ENCODE data around the gene POC1B. TPM values are rescaled to one million over a fixed set of nuclear protein-coding genes. Genes with fewer than 3 reads are reported as not detected.
A peak's percentile ranks its signal among the peaks of the same experiment; 100 is the strongest.

POC1B gene
- total RNA-seq, 1 donor from 2014 or later = 47.4 TPM

GRCh38 chr12:89497005-89497404 is 28.8 kb downstream of the POC1B start:
- DNase-seq (ENCODE audit: low spot score) = no peak

DNA sequence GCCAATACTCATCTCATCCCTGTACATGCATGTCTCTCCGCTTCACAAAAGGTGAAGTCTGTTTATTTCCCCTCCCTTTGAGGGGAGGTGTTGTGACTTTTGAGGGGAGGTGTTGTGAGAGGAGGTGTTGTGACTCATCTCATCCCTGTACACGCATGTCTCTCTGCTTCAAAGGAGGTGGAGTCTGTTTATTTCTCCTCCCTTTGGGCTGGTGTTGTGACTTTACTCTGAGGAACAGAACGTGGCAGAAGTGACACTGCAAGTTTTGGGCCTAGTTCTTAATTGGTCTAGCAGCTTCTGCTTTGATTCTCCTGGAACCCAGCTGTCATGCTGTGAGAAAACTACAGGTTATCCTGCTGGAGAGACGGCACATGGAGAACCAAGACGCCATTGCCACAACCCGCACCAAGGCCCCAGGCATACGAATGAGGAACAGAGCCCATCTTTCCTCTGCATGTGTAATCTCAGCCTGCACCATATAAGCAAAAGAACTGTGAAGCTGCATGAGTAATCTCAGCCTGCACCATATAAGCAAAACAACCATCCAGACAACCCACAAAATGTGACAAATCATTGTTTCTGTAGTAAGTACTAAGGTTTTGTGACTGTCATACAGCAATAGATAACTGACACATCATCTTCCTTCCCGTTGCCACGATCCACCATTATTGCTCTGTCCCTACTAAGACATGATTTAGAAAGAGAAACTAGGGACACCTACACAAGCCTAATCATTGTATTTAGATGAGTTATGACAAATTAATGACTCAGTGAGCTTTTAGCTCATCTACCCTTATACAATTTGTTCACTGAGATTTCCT is 31.2 kb downstream of the POC1B start:
- DNase-seq (ENCODE audit: low spot score) = no peak

DNA sequence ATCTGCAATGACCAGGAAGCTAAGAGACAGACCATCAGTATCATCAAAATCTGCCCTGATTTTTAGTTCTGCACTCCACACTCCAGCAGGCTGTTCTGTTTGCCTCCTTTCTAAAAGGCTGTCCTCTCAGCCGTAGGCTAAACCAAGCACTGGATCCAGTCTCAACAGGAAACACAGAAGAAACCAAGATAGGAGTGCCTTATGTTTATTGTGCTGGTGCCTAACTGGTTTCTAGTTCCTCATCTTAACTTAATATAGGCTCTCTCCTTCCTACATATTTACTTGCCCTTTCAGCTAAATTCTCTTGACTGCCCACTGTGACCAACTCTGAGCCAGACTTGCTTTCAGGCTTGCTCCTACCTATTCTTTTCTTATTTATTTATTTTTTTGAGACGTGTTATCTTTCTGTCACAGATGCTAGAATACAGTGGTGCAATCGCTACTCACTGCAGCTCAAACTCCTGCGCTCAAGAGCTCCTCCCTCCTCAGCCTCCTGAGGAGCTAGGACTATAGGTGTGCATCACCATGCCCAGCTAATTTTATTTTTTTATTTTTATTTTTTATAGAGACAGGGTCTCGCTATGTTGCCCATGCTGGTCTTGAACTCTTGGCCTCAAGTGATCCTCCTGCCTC is 32.1 kb downstream of the POC1B start:
- DNase-seq (ENCODE audit: low spot score) = peak; percentile 5

- no peak for DNase-seq (ENCODE audit: low spot score)
These were observed 33.0 kb downstream of the POC1B start for GRCh38 chr12:89492883-89493282.

GRCh38 chr12:89490922-89491321 is 34.9 kb downstream of the POC1B start:
- no peak for DNase-seq (ENCODE audit: low spot score)

GRCh38 chr12:89486264-89486663 is 39.6 kb downstream of the POC1B start:
- DNase-seq (ENCODE audit: low spot score) = no peak

DNA sequence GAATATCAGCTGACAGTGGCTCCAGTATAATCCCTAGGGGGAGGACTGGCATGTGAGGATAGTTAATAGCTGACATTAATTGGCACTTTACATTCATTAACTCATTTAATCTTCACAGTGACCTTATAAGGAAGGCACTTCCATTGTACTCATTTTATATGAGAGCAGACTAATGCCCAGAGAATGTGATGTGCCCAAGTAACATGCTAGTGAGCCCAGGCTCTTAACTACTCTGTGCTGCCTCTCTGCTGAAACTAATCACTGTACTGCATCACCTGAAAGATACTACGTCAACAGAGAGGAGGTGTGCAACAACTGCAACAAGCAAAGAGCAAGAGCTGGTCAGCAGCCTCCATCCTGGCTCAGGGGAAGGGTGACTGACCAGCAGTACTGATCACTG is 41.4 kb downstream of the POC1B start:
- no peak for DNase-seq (ENCODE audit: low spot score)

DNA sequence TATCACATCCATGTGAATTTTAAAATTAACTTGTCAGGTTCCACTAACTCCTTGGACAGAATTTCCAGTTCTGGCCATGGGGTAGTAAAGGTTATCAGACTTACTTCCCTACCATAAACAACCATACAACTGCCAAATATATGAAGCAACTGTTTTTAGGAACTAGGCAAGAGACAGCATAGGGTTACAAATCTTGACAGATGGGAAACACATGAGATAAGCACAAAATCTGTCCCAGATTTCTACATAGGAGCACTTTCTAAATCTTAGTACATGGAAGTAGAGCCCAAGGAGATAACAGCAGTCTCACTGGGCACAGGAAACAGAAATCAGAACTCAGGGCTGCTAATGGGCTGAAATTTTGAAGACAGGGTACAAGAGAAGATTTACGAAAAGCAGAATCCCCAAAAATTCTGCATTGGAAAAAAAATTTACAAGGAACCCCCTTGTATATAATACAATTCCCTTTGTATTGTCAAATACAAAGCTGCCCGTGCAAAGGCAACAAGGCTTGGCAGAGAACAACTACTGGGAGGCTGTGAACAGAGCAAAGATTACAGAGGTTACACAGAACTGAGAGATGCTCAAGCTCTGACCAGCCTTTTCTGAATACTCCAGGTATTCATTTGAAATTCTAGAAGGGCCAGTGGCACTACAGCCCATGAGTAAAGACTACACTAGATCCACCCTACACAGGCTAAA is 44.5 kb downstream of the POC1B start:
- DNase-seq (ENCODE audit: low spot score) = no peak

DNA sequence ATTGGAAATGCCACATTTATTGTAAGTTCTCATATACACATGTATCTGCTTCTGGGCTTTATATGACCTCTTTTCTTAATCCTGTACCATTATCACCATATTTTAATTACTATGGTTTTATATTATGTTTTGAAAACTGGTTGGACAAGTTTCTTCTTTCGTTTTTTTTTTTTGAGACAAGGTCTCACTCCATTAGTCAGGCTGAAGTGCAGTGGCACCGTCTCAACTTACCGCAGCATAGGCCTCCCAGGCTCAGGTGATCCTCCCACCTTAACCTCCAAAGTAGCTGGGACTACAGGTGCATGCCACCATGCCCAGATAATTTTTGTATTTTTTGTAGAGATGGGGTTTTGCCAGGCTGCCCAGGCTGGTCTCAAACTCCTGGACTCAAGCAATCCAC is 45.9 kb downstream of the POC1B start:
- no peak for DNase-seq (ENCODE audit: low spot score)

GRCh38 chr12:89477633-89478279 is 48.1 kb downstream of the POC1B start:
- DNase-seq (ENCODE audit: low spot score) = no peak

- no peak for DNase-seq (ENCODE audit: low spot score)
These were observed 48.8 kb downstream of the POC1B start for GRCh38 chr12:89476904-89477595.

- no peak for DNase-seq (ENCODE audit: low spot score)
These were observed 49.6 kb downstream of the POC1B start for GRCh38 chr12:89476232-89476631.

- no peak for DNase-seq (ENCODE audit: low spot score)
These were observed 50.5 kb downstream of the POC1B start for GRCh38 chr12:89475203-89475990.

DNA sequence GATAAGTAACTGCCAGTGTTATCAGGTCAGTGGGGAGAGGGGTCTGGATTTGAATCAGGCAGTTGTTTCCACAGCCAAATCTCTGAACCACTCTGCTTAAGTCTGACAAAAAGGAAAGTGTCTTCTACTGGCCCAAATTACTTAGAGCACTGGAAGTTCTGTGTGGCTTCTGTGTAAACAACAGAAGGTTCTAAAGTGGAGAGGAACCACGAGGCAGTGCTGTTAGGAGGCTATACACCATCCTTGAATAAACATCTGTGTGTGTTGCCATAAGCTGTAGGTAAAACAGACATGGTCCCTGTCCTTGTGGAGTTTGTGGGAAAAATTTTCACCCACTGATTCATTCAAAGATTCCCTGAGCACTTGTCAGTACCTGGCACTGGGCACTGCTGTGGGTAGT is 51.2 kb downstream of the POC1B start:
- no peak for DNase-seq (ENCODE audit: low spot score)

- DNase-seq (ENCODE audit: low spot score) = no peak
These were observed 53.3 kb downstream of the POC1B start for GRCh38 chr12:89472508-89472907.

DNA sequence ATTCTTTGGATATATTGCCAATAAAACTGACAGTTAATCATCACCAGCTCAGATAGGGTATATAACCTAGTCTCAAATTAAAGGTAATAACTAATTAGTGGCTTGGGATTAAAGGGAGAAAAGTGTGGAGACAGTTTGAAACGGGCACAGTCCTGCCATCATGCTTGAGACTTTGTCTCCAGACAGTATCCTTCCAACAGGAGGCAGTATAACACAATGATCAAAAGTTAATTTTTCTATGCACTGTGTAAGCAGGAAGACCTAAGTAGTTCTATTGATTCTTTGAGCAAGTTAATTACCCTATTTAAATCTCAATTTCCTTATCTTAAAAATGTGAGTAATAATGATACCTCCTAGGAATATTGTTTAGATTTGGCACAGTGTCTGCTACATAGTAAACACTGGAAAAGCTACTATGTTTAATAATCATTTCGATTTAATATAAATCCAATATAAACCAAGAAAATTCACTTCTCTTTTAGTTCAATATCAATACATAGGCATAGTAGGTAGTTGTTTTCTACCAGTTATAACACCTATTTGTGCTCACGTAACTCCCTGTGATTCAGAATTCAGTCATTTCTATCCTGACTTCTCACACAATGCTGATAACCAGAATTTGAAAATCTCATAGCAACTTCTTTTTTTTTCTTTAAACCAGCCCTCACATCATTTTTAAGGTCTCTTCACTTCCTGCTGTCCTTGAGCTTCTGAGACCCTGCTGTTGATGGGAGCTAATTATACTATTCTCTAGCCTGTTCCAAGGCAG is 54.9 kb downstream of the POC1B start:
- DNase-seq (ENCODE audit: low spot score) = peak; percentile 26

GRCh38 chr12:89469361-89469760 is 56.5 kb downstream of the POC1B start:
- no peak for DNase-seq (ENCODE audit: low spot score)

DNA sequence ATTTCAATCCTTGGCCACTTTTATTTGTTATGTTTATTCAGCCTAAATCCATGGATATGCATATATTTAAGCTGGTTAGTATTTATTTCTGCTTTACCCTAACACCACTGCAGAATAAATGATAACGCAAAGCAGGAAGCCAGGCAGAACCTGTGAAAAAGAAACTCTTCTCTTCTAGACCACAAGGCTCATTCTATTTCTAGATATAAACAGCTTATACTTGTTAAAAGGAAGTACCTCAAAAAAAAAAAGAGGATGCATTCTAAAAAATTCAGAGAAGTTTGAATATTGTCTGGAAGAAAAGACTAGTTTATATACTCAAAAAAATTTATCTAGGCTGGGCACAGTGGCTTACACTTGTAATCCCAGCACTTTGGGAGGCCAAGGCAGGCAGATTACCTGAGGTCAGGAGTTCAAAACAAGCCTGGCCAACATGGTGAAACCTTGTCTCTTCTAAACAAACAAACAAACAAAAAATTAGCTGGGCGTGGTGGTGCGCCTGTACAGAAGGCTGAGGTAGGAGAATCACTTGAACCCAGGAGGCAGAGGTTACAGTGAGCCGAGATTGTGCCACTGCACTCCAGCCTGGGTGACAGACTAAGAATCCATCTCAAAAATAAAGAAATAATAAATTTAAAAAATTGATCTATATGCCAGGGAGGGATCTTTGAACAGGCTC is 57.1 kb downstream of the POC1B start:
- no peak for DNase-seq (ENCODE audit: low spot score)

DNA sequence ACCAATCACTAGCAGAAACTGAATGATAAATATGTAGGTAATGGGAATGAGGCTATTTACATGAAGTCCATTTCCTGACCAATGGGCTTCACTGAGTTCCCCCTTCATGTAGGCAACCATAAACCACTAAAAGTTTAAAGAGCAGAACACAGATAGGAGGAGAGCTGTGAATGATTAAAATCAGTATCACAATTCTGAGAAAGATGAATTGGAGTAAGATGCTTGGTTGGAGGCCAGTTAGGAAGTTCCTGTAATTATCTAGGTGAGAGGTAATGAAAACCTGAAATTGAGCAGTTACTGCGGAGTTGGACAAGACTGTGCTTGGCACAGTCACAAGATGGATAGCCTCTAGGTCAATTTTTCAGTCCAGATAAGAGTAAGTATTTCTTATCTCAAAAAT is 57.8 kb downstream of the POC1B start:
- DNase-seq (ENCODE audit: low spot score) = no peak
